Measurements from ENCODE around the gene CDK12.

The CDK12 gene

GRCh38 chr17:39579318-39580081, 118.2 kb downstream of the CDK12 start:
- no peak for TF ChIP-seq CTCF (IDR thresholded peaks at IDR 0.05; ENCODE audit: low read depth, low read length)
- DNase-seq (ENCODE audit: extremely low read depth, low read depth), result no peak

- no peak for TF ChIP-seq CTCF (IDR thresholded peaks at IDR 0.05; ENCODE audit: low read depth, low read length)
Measured at GRCh38 chr17:39580082-39580468, 118.8 kb downstream of the CDK12 start.

GRCh38 chr17:39581071-39581758, 119.9 kb downstream of the CDK12 start:
- no peak for TF ChIP-seq CTCF (IDR thresholded peaks at IDR 0.05; ENCODE audit: low read depth, low read length)
- no peak for DNase-seq (ENCODE audit: extremely low read depth, low read depth)

More at GRCh38 chr17:39580082-39580468, 118.8 kb downstream of the CDK12 start:
- no peak for DNase-seq (ENCODE audit: extremely low read depth, low read depth)

DNA sequence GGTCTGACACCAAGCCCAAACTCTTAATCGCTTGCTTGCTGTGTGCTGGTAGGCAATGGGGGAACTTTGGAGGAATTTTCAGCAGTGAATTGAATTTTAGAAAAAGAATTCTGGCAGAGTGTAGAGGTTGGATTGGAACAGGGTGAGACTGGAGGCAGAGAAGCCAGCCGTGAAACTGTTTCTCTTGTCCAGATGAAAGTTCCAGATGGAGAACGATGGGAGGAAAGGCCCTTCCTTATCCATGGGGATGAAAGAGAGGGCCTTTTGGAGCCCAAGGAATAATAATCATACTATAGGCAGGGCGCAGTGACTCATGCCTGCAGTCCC, 120.4 kb downstream of the CDK12 start:
- no peak for DNase-seq (ENCODE audit: extremely low read depth, low read depth)
- no peak for TF ChIP-seq CTCF (IDR thresholded peaks at IDR 0.05; ENCODE audit: low read depth, low read length)

GRCh38 chr17:39582658-39583057, 121.4 kb downstream of the CDK12 start:
- DNase-seq (ENCODE audit: extremely low read depth, low read depth), result no peak
- TF ChIP-seq CTCF (IDR thresholded peaks at IDR 0.05; ENCODE audit: low read depth, low read length), result no peak

Measured in AG09319 (cell line).